Adrenal gland (tissue), 12 donors: ENCODE measurements around the gene MCOLN3. TPM values are rescaled to one million over a fixed set of nuclear protein-coding genes. Genes with fewer than 3 reads are reported as not detected.

ENCODE experiments used
- DNase-seq, 7 donors: peaks; one replicate each; pipeline ENCODE4 v3.0.0-alpha.2; 2019 to 2020
- H3K27ac ChIP-seq, 5 donors: fragments of 200-600 bp; sonication (generic) in 4 of 5; 1 replicate in 3 of 5; 2 replicates in 2 of 5; pipeline versions ENCODE4 v1.5.1 to v1.8.0; 2016 to 2020; ENCODE audit warnings: mild to moderate bottlenecking in 1 of 5
- H3K27me3 ChIP-seq: fragments of 200-600 bp; 2 replicates; pipeline ENCODE4 v1.8.0; 2021
- H3K36me3 ChIP-seq, 2 donors: fragments of 200-600 bp; replicated peaks in 1 of 2; 1 replicate in 1 of 2; 2 replicates in 1 of 2; pipeline versions ENCODE4 v1.5.1 to v1.8.0; 2018 to 2022
- H3K4me1 ChIP-seq, 2 donors: fragments of 200-600 bp; replicated peaks in 1 of 2; 1 replicate in 1 of 2; 2 replicates in 1 of 2; pipeline versions ENCODE4 v1.5.1 to v1.8.0; 2018 to 2021
- H3K4me3 ChIP-seq, 4 donors: fragments of 200-600 bp; sonication (generic) in 3 of 4; one replicate each; pipeline ENCODE4 v1.5.1; 2016 to 2018
- H3K9me3 ChIP-seq, 3 donors: fragments of 200-600 bp; sonication (generic) in 1 of 3; replicated peaks in 1 of 3; 1 replicate in 2 of 3; 2 replicates in 1 of 3; pipeline versions ENCODE4 v1.5.1 to v1.8.0; 2016 to 2021
- POLR2A ChIP-seq, 2 donors: fragments of 450-650 bp; IDR thresholded peaks; one replicate each; pipeline ENCODE4 v1.6.1; 2017; ENCODE audit warnings: antibody characterized with exemption in 2 of 2, mild to moderate bottlenecking in 2 of 2, moderate library complexity in 1 of 2
- WGBS, 4 donors: extraction: QIAGEN DNeasy Blood & Tissue Kit in 2 of 4; methylation state at CpG; one replicate each; pipeline versions ENCODE4 v1.1.5 to v1.1.7; 2013 to 2017; 5-methylcytosine and 5-hydroxymethylcytosine counted together
- intact Hi-C, 2 donors: fragments of 100-400 bp; cut with DNase I; formaldehyde crosslinking; loops; one replicate each; pipeline versions ENCODE4 v1.14.1 to v1.15.0; 2022 to 2023
- polyA plus RNA-seq, 3 donors: library from polyadenylated mRNA; stranded (reverse); fragments of 200-250 nt in 2 of 3; fragments of 350-450 nt in 1 of 3; fragmentation: Illumina TruSeq in 1 of 3; extraction: RNeasy Lipid Tissue Mini Kit (QIAGEN cat#74804) in 1 of 3; gene quantifications; one replicate each; pipeline ENCODE4 v1.2.3, GENCODE V29; 2013 to 2014
- total RNA-seq, 9 donors: library from RNA; depleted of rRNA in 4 of 9; stranded (reverse); fragments of >200 nt in 4 of 9; fragments of 120-200 nt in 1 of 9; fragmentation: NEBNext Ultra II Directional in 1 of 9; extraction: Animal tissue kit (Norgen Biotek cat#: 25700) in 1 of 9; gene quantifications; one replicate each; pipeline versions ENCODE4 v1.1.0 to v1.2.4, GENCODE V29; 2013 to 2023
- TF ChIP-seq, protein P1 (sequence below), 6 experiments: fragments of 450-650 bp in 4 of 6; fragments of 200-600 bp in 2 of 6; sonication (generic) in 1 of 6; IDR thresholded peaks; 1 replicate in 5 of 6; 2 replicates in 1 of 6; pipeline versions ENCODE4 v1.5.1 to v1.8.0; 2016 to 2021; ENCODE audit warnings: antibody characterized with exemption in 6 of 6, mild to moderate bottlenecking in 2 of 6, moderate library complexity in 1 of 6
- donor health status: healthy with polysubstance abuse.
- donor health status: Bipolar disorder and iron deficiency.
- donor health status: DM: yes; HTN: yes; CAD: no.
- donor health status: DM: no; HTN: no; CAD: no.
- donor health status: DM: no; HTN: no; CAD: no.
- donor health status: DM: yes; HTN: yes; CAD: no.

MCOLN3 gene
- total and polyA plus RNA-seq, 12 donors = 0.94 to 183 (median 56.6) TPM

DNA sequence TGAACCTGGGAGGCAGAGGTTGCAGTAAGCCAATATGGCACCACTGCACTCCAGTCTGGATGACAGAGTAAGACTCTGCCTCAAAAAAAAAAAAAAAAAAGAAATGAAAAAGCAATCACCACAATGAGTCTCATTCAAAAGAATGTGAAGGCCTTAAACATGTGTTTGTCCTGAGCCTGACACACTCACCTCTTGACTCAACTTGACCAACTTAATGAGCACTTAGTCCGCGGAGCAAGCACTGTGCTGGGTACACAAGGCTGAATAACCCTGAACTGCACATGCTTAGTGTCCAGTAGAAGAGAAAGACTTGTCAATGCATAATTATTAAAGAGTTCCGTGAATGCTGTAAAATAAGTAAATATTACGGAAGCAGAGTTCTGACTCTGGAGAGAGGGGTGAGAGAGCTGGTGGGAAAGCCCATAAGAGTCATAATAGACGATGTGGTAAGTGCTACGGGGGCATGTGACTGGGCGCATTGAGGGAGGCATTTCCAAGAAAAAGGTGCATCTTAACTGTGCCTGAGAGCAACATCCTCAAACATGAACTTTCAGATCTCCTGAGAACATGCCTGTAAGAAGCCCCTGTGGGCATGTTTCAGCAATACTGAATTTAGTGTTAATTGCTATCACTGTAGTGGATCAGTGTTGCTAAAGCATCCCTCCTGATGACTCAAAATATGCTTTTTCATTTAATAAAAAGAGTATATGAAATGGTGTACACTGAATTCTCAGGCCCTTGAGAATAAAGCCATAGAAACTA, 78.6 kb downstream of the MCOLN3 start:
- H3K27ac ChIP-seq = no peak overlapping the region
- intact Hi-C loops = no loop called here
- H3K4me1 ChIP-seq = peaks cover 12 to 16% of the 10 kb centered on the region in 2 donors
- TF ChIP-seq, protein P1, sequence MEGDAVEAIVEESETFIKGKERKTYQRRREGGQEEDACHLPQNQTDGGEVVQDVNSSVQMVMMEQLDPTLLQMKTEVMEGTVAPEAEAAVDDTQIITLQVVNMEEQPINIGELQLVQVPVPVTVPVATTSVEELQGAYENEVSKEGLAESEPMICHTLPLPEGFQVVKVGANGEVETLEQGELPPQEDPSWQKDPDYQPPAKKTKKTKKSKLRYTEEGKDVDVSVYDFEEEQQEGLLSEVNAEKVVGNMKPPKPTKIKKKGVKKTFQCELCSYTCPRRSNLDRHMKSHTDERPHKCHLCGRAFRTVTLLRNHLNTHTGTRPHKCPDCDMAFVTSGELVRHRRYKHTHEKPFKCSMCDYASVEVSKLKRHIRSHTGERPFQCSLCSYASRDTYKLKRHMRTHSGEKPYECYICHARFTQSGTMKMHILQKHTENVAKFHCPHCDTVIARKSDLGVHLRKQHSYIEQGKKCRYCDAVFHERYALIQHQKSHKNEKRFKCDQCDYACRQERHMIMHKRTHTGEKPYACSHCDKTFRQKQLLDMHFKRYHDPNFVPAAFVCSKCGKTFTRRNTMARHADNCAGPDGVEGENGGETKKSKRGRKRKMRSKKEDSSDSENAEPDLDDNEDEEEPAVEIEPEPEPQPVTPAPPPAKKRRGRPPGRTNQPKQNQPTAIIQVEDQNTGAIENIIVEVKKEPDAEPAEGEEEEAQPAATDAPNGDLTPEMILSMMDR (IDR thresholded peaks at IDR 0.05) = no peak
- no peak for TF ChIP-seq POLR2A (IDR thresholded peaks at IDR 0.05)
- no peaks in the 10 kb centered on the region for H3K36me3 ChIP-seq
- 92 to 96% (median 93%) methylated on average over 7 of the region's 7 CpGs for WGBS, 4 donors
- DNase-seq = no peak
- H3K9me3 ChIP-seq = no peaks in the 10 kb centered on the region
- no peak overlapping the region for H3K4me3 ChIP-seq
- H3K27me3 ChIP-seq = no peaks in the 10 kb centered on the region

GRCh38 chr1:84968865-84969264, 79.4 kb downstream of the MCOLN3 start:
- TF ChIP-seq, protein P1 (IDR thresholded peaks at IDR 0.05) = no peak
- no peak for TF ChIP-seq POLR2A (IDR thresholded peaks at IDR 0.05)
- intact Hi-C loops = no loop called here
- Histone ChIP-seq H3K4me1 (peaks cover 12 to 16% of the 10 kb centered on the region in 2 donors), H3K36me3 (no peaks in the 10 kb centered on the region), H3K4me3 (no peak overlapping the region), H3K27me3 (no peaks in the 10 kb centered on the region), H3K9me3 (no peaks in the 10 kb centered on the region), H3K27ac (no peak overlapping the region)
- DNase-seq = no peak
- WGBS, 4 donors = 92 to 94% (median 94%) methylated on average over 3 of the region's 3 CpGs

DNA sequence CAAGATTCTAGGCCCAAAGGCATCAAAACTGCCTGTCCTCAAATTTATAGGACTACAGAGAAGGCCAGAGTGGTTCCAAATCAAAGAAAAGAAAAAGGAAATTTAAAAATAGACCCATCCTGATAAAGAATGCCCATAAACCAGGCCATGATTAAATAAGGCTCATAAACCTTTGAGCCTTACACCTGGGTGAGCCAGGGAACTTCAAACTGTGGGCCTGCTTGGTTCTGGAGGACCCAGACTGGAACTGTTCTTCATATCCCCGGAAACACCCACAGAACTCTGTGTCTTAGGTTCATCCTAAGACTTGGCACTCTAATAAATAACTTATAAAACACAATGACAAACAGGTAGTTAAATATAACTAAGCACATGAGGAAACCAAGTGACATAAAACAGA, 80.2 kb downstream of the MCOLN3 start:
- WGBS, 4 donors = 89 to 100% (median 96%) methylated on average over 1 of the region's 1 CpG
- H3K9me3 ChIP-seq = no peaks in the 10 kb centered on the region
- H3K4me3 ChIP-seq = no peak overlapping the region
- H3K27me3 ChIP-seq = no peaks in the 10 kb centered on the region
- DNase-seq = no peak
- no peak for TF ChIP-seq POLR2A (IDR thresholded peaks at IDR 0.05)
- TF ChIP-seq, protein P1 (IDR thresholded peaks at IDR 0.05) = no peak
- no peak overlapping the region for H3K27ac ChIP-seq
- H3K4me1 ChIP-seq = peaks cover 12 to 16% of the 10 kb centered on the region in 2 donors
- intact Hi-C loops = no loop called here
- no peaks in the 10 kb centered on the region for H3K36me3 ChIP-seq

Other genes with a start within 250 kb of the MCOLN3 start
- gene LPAR3, start 155.3 kb downstream of the MCOLN3 start, total RNA-seq = 1 to 10 TPM in 7 of 9 donors, under 1 TPM in 2; 0.06 to 7.1 (median 3.0) TPM
- under 1 TPM; 0.16 to 0.37 (median 0.27) TPM for gene LPAR3, start 155.3 kb downstream of the MCOLN3 start, polyA plus RNA-seq
- 10 to 100 TPM in 6 of 9 donors, 1 to 10 TPM in 2, under 1 TPM in 1; 0.89 to 40.1 (median 13.6) TPM for gene MCOLN2, start 51.4 kb downstream of the MCOLN3 start, total RNA-seq
- 10 to 100 TPM in 2 of 3 donors, 1 to 10 TPM in 1; 2.2 to 27.4 (median 19.4) TPM for gene MCOLN2, start 51.4 kb downstream of the MCOLN3 start, polyA plus RNA-seq
- gene SYDE2, start 152.5 kb upstream of the MCOLN3 start, total RNA-seq = 1 to 10 TPM; 3.2 to 6.3 (median 4.4) TPM
- 1 to 10 TPM in 1 of 3 donors, under 1 TPM in 2; 0.40 to 1.5 (median 0.48) TPM for gene SYDE2, start 152.5 kb upstream of the MCOLN3 start, polyA plus RNA-seq
- 10 to 100 TPM in 8 of 9 donors, 1 to 10 TPM in 1; 6.5 to 28.9 (median 17.9) TPM for gene C1orf52, start 211.2 kb upstream of the MCOLN3 start, total RNA-seq
- gene C1orf52, start 211.2 kb upstream of the MCOLN3 start, polyA plus RNA-seq = 10 to 100 TPM; 18.0 to 29.1 (median 22.8) TPM
- gene BCL10, start 228.1 kb upstream of the MCOLN3 start, total RNA-seq = 10 to 100 TPM; 12.3 to 34.6 (median 22.7) TPM
- 10 to 100 TPM in 1 of 3 donors, 1 to 10 TPM in 2; 5.5 to 17.8 (median 5.6) TPM for gene BCL10, start 228.1 kb upstream of the MCOLN3 start, polyA plus RNA-seq